ENCODE measurements around the gene ANKRD28.

The ANKRD28 gene

GRCh38 chr3:15690230-15690629 is 107.5 kb downstream of the ANKRD28 start:
- TF ChIP-seq ZNF384 (IDR thresholded peaks at IDR 0.05) (no peak), LEF1 (IDR thresholded peaks at IDR 0.05; ENCODE audit: borderline replicate concordance) (no peak), L3MBTL2 (conservative IDR thresholded peaks at IDR 0.05) (no peak), NFRKB (IDR thresholded peaks at IDR 0.05) (no peak), SP1 (IDR thresholded peaks at IDR 0.05) (no peak), PKNOX1 (IDR thresholded peaks at IDR 0.05) (no peak), TARDBP (IDR thresholded peaks at IDR 0.05) (no peak), FOXK2 (IDR thresholded peaks at IDR 0.05) (no peak), HDGF (IDR thresholded peaks at IDR 0.05; ENCODE audit: borderline replicate concordance) (no peak), ELF4 (IDR thresholded peaks at IDR 0.05) (no peak), CTBP1 (IDR thresholded peaks at IDR 0.05; ENCODE audit: borderline replicate concordance) (no peak), BHLHE40 (IDR thresholded peaks at IDR 0.05; ENCODE audit: borderline replicate concordance) (no peak), SUZ12 (IDR thresholded peaks at IDR 0.05) (no peak), FOXA1 (IDR thresholded peaks at IDR 0.05) (no peak), ARNT (IDR thresholded peaks at IDR 0.05) (no peak), FOXM1 (IDR thresholded peaks at IDR 0.05; ENCODE audit: borderline replicate concordance) (no peak)
- no peak for DNase-seq (ENCODE audit: extremely low spot score)
- ChIA-PET CTCF (no interaction called here), POLR2A (no interaction called here)

GRCh38 chr3:15685927-15686326 is 111.9 kb downstream of the ANKRD28 start:
- no peak for DNase-seq (ENCODE audit: extremely low spot score)
- POLR2A ChIA-PET, result no interaction called here
- CTCF ChIA-PET, result no interaction called here
- TF ChIP-seq ELF4 (IDR thresholded peaks at IDR 0.05) (no peak), NFRKB (IDR thresholded peaks at IDR 0.05) (no peak), TARDBP (IDR thresholded peaks at IDR 0.05) (no peak), L3MBTL2 (conservative IDR thresholded peaks at IDR 0.05) (no peak), PKNOX1 (IDR thresholded peaks at IDR 0.05) (no peak), ARNT (IDR thresholded peaks at IDR 0.05) (no peak), SUZ12 (IDR thresholded peaks at IDR 0.05) (no peak)

- POLR2A ChIA-PET, result no interaction called here
- DNase-seq (ENCODE audit: extremely low spot score), result no peak
- CTCF ChIA-PET, result no interaction called here
- TF ChIP-seq HDGF (IDR thresholded peaks at IDR 0.05; ENCODE audit: borderline replicate concordance), result no peak
- TF ChIP-seq FOXA1 (IDR thresholded peaks at IDR 0.05), result no peak
- no peak for TF ChIP-seq ZNF384 (IDR thresholded peaks at IDR 0.05)
- no peak for TF ChIP-seq SP1 (IDR thresholded peaks at IDR 0.05)
- TF ChIP-seq PKNOX1 (IDR thresholded peaks at IDR 0.05), result no peak
- no peak for TF ChIP-seq TARDBP (IDR thresholded peaks at IDR 0.05)
Observed at GRCh38 chr3:15683253-15683652, 114.5 kb downstream of the ANKRD28 start.

GRCh38 chr3:15682561-15683185 is 115.1 kb downstream of the ANKRD28 start:
- POLR2A ChIA-PET, result no interaction called here
- TF ChIP-seq SP1 (IDR thresholded peaks at IDR 0.05) (no peak), LEF1 (IDR thresholded peaks at IDR 0.05; ENCODE audit: borderline replicate concordance) (no peak)
- no peak for DNase-seq (ENCODE audit: extremely low spot score)
- CTCF ChIA-PET, result no interaction called here

GRCh38 chr3:15681668-15682067 is 116.1 kb downstream of the ANKRD28 start:
- CTCF ChIA-PET, result no interaction called here
- no peak for DNase-seq (ENCODE audit: extremely low spot score)
- TF ChIP-seq FOXA1 (IDR thresholded peaks at IDR 0.05), result no peak
- TF ChIP-seq NFRKB (IDR thresholded peaks at IDR 0.05), result no peak
- no peak for TF ChIP-seq PKNOX1 (IDR thresholded peaks at IDR 0.05)
- TF ChIP-seq FOXK2 (IDR thresholded peaks at IDR 0.05), result no peak
- no peak for TF ChIP-seq SP1 (IDR thresholded peaks at IDR 0.05)
- TF ChIP-seq ZNF384 (IDR thresholded peaks at IDR 0.05), result no peak
- no peak for TF ChIP-seq CTBP1 (IDR thresholded peaks at IDR 0.05; ENCODE audit: borderline replicate concordance)
- no peak for TF ChIP-seq ARNT (IDR thresholded peaks at IDR 0.05)
- TF ChIP-seq FOXM1 (IDR thresholded peaks at IDR 0.05; ENCODE audit: borderline replicate concordance), result no peak
- TF ChIP-seq HDGF (IDR thresholded peaks at IDR 0.05; ENCODE audit: borderline replicate concordance), result no peak
- no peak for TF ChIP-seq ELF4 (IDR thresholded peaks at IDR 0.05)
- no peak for TF ChIP-seq BHLHE40 (IDR thresholded peaks at IDR 0.05; ENCODE audit: borderline replicate concordance)
- POLR2A ChIA-PET, result no interaction called here

GRCh38 chr3:15679306-15679705 is 118.5 kb downstream of the ANKRD28 start:
- CTCF ChIA-PET, result no interaction called here
- POLR2A ChIA-PET, result no interaction called here

More at GRCh38 chr3:15679306-15679705, 118.5 kb downstream of the ANKRD28 start:
- TF ChIP-seq L3MBTL2 (conservative IDR thresholded peaks at IDR 0.05), result no peak
- TF ChIP-seq ARNT (IDR thresholded peaks at IDR 0.05), result no peak
- no peak for TF ChIP-seq NFRKB (IDR thresholded peaks at IDR 0.05)
- TF ChIP-seq FOXM1 (IDR thresholded peaks at IDR 0.05; ENCODE audit: borderline replicate concordance), result no peak
- no peak for TF ChIP-seq ELF4 (IDR thresholded peaks at IDR 0.05)
- TF ChIP-seq LEF1 (IDR thresholded peaks at IDR 0.05; ENCODE audit: borderline replicate concordance), result no peak
- TF ChIP-seq TARDBP (IDR thresholded peaks at IDR 0.05), result no peak
- TF ChIP-seq SUZ12 (IDR thresholded peaks at IDR 0.05), result no peak
- no peak for TF ChIP-seq FOXA1 (IDR thresholded peaks at IDR 0.05)
- TF ChIP-seq CTBP1 (IDR thresholded peaks at IDR 0.05; ENCODE audit: borderline replicate concordance), result no peak
- TF ChIP-seq BHLHE40 (IDR thresholded peaks at IDR 0.05; ENCODE audit: borderline replicate concordance), result no peak
- TF ChIP-seq SP1 (IDR thresholded peaks at IDR 0.05), result no peak
- no peak for TF ChIP-seq PKNOX1 (IDR thresholded peaks at IDR 0.05)
- no peak for DNase-seq (ENCODE audit: extremely low spot score)

All from HEK293T (cell line).